ENCODE results near the gene TMEM11.

TMEM11 gene

GRCh38 chr17:21209511-21210175 is 4.3 kb downstream of the TMEM11 start:
- no peak overlapping the region for H3K9ac ChIP-seq (ENCODE audit: low read length)
- H3K4me3 ChIP-seq (ENCODE audit: low read depth, low read length), result no peak overlapping the region
- H3K27ac ChIP-seq (ENCODE audit: low read depth, low read length), result no peak overlapping the region
- H3K4me1 ChIP-seq (ENCODE audit: control insufficient read depth, insufficient read depth, low read length), result peaks cover 20% of the 10 kb centered on the region; the same call in 1 of the 2 replicates
- H3K9me3 ChIP-seq (ENCODE audit: control insufficient read depth, insufficient read depth, low read depth, low read length), result no peaks in the 10 kb centered on the region
- H3K27me3 ChIP-seq (ENCODE audit: control insufficient read depth, insufficient read depth, low read length), result no peaks in the 10 kb centered on the region
- peaks cover 46% of the 10 kb centered on the region for H3K36me3 ChIP-seq (ENCODE audit: control insufficient read depth, insufficient read depth, low read length)

GRCh38 chr17:21208352-21208751 is 5.6 kb downstream of the TMEM11 start:
- Histone ChIP-seq H3K4me1 (ENCODE audit: control insufficient read depth, insufficient read depth, low read length) (peaks cover 23% of the 10 kb centered on the region; the same call in 1 of the 2 replicates), H3K9me3 (ENCODE audit: control insufficient read depth, insufficient read depth, low read depth, low read length) (no peaks in the 10 kb centered on the region), H3K36me3 (ENCODE audit: control insufficient read depth, insufficient read depth, low read length) (peaks cover 46% of the 10 kb centered on the region), H3K27me3 (ENCODE audit: control insufficient read depth, insufficient read depth, low read length) (no peaks in the 10 kb centered on the region), H3K9ac (ENCODE audit: low read length) (no peak overlapping the region), H3K4me3 (ENCODE audit: low read depth, low read length) (no peak overlapping the region), H3K27ac (ENCODE audit: low read depth, low read length) (no peak overlapping the region)

GRCh38 chr17:21204935-21205334 is 9.0 kb downstream of the TMEM11 start:
- Histone ChIP-seq H3K27me3 (ENCODE audit: control insufficient read depth, insufficient read depth, low read length) (no peaks in the 10 kb centered on the region), H3K4me1 (ENCODE audit: control insufficient read depth, insufficient read depth, low read length) (peaks cover 42% of the 10 kb centered on the region), H3K27ac (ENCODE audit: low read depth, low read length) (no peak overlapping the region), H3K4me3 (ENCODE audit: low read depth, low read length) (no peak overlapping the region), H3K9ac (ENCODE audit: low read length) (no peak overlapping the region), H3K9me3 (ENCODE audit: control insufficient read depth, insufficient read depth, low read depth, low read length) (no peaks in the 10 kb centered on the region), H3K36me3 (ENCODE audit: control insufficient read depth, insufficient read depth, low read length) (peaks cover 30% of the 10 kb centered on the region)

- no peak overlapping the region for H3K27ac ChIP-seq (ENCODE audit: low read depth, low read length)
- peaks cover 54% of the 10 kb centered on the region for H3K4me1 ChIP-seq (ENCODE audit: control insufficient read depth, insufficient read depth, low read length)
- no peak overlapping the region for H3K4me3 ChIP-seq (ENCODE audit: low read depth, low read length)
- peaks cover 26% of the 10 kb centered on the region for H3K36me3 ChIP-seq (ENCODE audit: control insufficient read depth, insufficient read depth, low read length)
- H3K9ac ChIP-seq (ENCODE audit: low read length), result no peak overlapping the region
- H3K9me3 ChIP-seq (ENCODE audit: control insufficient read depth, insufficient read depth, low read depth, low read length), result no peaks in the 10 kb centered on the region
- no peaks in the 10 kb centered on the region for H3K27me3 ChIP-seq (ENCODE audit: control insufficient read depth, insufficient read depth, low read length)
These were observed 11.4 kb downstream of the TMEM11 start for GRCh38 chr17:21202512-21202911.

- H3K27me3 ChIP-seq (ENCODE audit: control insufficient read depth, insufficient read depth, low read length), result no peaks in the 10 kb centered on the region
- no peak overlapping the region for H3K4me3 ChIP-seq (ENCODE audit: low read depth, low read length)
- no peaks in the 10 kb centered on the region for H3K9me3 ChIP-seq (ENCODE audit: control insufficient read depth, insufficient read depth, low read depth, low read length)
- peaks cover 30% of the 10 kb centered on the region for H3K36me3 ChIP-seq (ENCODE audit: control insufficient read depth, insufficient read depth, low read length)
- peaks cover 54% of the 10 kb centered on the region for H3K4me1 ChIP-seq (ENCODE audit: control insufficient read depth, insufficient read depth, low read length)
- no peak overlapping the region for H3K9ac ChIP-seq (ENCODE audit: low read length)
- H3K27ac ChIP-seq (ENCODE audit: low read depth, low read length), result no peak overlapping the region
These were observed 12.1 kb downstream of the TMEM11 start for GRCh38 chr17:21201874-21202273.

- Histone ChIP-seq H3K27me3 (ENCODE audit: control insufficient read depth, insufficient read depth, low read length) (no peaks in the 10 kb centered on the region), H3K4me3 (ENCODE audit: low read depth, low read length) (no peak overlapping the region), H3K36me3 (ENCODE audit: control insufficient read depth, insufficient read depth, low read length) (peaks cover 30% of the 10 kb centered on the region), H3K9me3 (ENCODE audit: control insufficient read depth, insufficient read depth, low read depth, low read length) (no peaks in the 10 kb centered on the region), H3K9ac (ENCODE audit: low read length) (no peak overlapping the region), H3K4me1 (ENCODE audit: control insufficient read depth, insufficient read depth, low read length) (peaks cover 54% of the 10 kb centered on the region), H3K27ac (ENCODE audit: low read depth, low read length) (no peak overlapping the region)
These were observed 12.7 kb downstream of the TMEM11 start for GRCh38 chr17:21201298-21201595.

- H3K27ac ChIP-seq (ENCODE audit: low read depth, low read length), result peak overlapping the region; percentile 4; the same call in 1 of the 2 replicates
- no peaks in the 10 kb centered on the region for H3K27me3 ChIP-seq (ENCODE audit: control insufficient read depth, insufficient read depth, low read length)
These were observed 13.2 kb downstream of the TMEM11 start for GRCh38 chr17:21200590-21201297.

GRCh38 chr17:21199856-21200255 is 14.1 kb downstream of the TMEM11 start:
- H3K27ac ChIP-seq (ENCODE audit: low read depth, low read length), result peak overlapping the region; percentile 38; the same call in 1 of the 2 replicates
- no peaks in the 10 kb centered on the region for H3K27me3 ChIP-seq (ENCODE audit: control insufficient read depth, insufficient read depth, low read length)
- H3K9me3 ChIP-seq (ENCODE audit: control insufficient read depth, insufficient read depth, low read depth, low read length), result no peaks in the 10 kb centered on the region
- H3K4me3 ChIP-seq (ENCODE audit: low read depth, low read length), result peak overlapping the region; percentile 8; the same call in 1 of the 2 replicates
- H3K4me1 ChIP-seq (ENCODE audit: control insufficient read depth, insufficient read depth, low read length), result peaks cover 48% of the 10 kb centered on the region
- peaks cover 34% of the 10 kb centered on the region for H3K36me3 ChIP-seq (ENCODE audit: control insufficient read depth, insufficient read depth, low read length)
- H3K9ac ChIP-seq (ENCODE audit: low read length), result peak overlapping the region; percentile 29

More at GRCh38 chr17:21200590-21201297, 13.2 kb downstream of the TMEM11 start:
- Histone ChIP-seq H3K4me1 (ENCODE audit: control insufficient read depth, insufficient read depth, low read length) (peaks cover 54% of the 10 kb centered on the region), H3K36me3 (ENCODE audit: control insufficient read depth, insufficient read depth, low read length) (peaks cover 31% of the 10 kb centered on the region), H3K9me3 (ENCODE audit: control insufficient read depth, insufficient read depth, low read depth, low read length) (no peaks in the 10 kb centered on the region), H3K4me3 (ENCODE audit: low read depth, low read length) (peak overlapping the region; percentile 8; the same call in 1 of the 2 replicates), H3K9ac (ENCODE audit: low read length) (peak overlapping the region; percentile 29)

GRCh38 chr17:21199311-21199710 is 14.7 kb downstream of the TMEM11 start:
- Histone ChIP-seq H3K9ac (ENCODE audit: low read length) (peak overlapping the region; percentile 20), H3K36me3 (ENCODE audit: control insufficient read depth, insufficient read depth, low read length) (peaks cover 34% of the 10 kb centered on the region), H3K4me1 (ENCODE audit: control insufficient read depth, insufficient read depth, low read length) (peaks cover 43% of the 10 kb centered on the region), H3K9me3 (ENCODE audit: control insufficient read depth, insufficient read depth, low read depth, low read length) (no peaks in the 10 kb centered on the region), H3K27me3 (ENCODE audit: control insufficient read depth, insufficient read depth, low read length) (no peaks in the 10 kb centered on the region), H3K27ac (ENCODE audit: low read depth, low read length) (peak overlapping the region; percentile 38; the same call in 1 of the 2 replicates), H3K4me3 (ENCODE audit: low read depth, low read length) (0 out of 2 replicates have a peak overlapping the region, but pooled peaks have one; percentile 8)

- no peaks in the 10 kb centered on the region for H3K9me3 ChIP-seq (ENCODE audit: control insufficient read depth, insufficient read depth, low read depth, low read length)
- no peak overlapping the region for H3K27ac ChIP-seq (ENCODE audit: low read depth, low read length)
- no peaks in the 10 kb centered on the region for H3K27me3 ChIP-seq (ENCODE audit: control insufficient read depth, insufficient read depth, low read length)
- H3K9ac ChIP-seq (ENCODE audit: low read length), result peak overlapping the region; percentile 12
- H3K4me3 ChIP-seq (ENCODE audit: low read depth, low read length), result no peak overlapping the region
- H3K4me1 ChIP-seq (ENCODE audit: control insufficient read depth, insufficient read depth, low read length), result peaks cover 43% of the 10 kb centered on the region
- peaks cover 34% of the 10 kb centered on the region for H3K36me3 ChIP-seq (ENCODE audit: control insufficient read depth, insufficient read depth, low read length)
These were observed 15.6 kb downstream of the TMEM11 start for GRCh38 chr17:21198411-21198810.

GRCh38 chr17:21196126-21196525 is 17.8 kb downstream of the TMEM11 start:
- no peak overlapping the region for H3K9ac ChIP-seq (ENCODE audit: low read length)
- peaks cover 27% of the 10 kb centered on the region for H3K4me1 ChIP-seq (ENCODE audit: control insufficient read depth, insufficient read depth, low read length)
- no peak overlapping the region for H3K27ac ChIP-seq (ENCODE audit: low read depth, low read length)
- peaks cover 33% of the 10 kb centered on the region for H3K36me3 ChIP-seq (ENCODE audit: control insufficient read depth, insufficient read depth, low read length)
- no peak overlapping the region for H3K4me3 ChIP-seq (ENCODE audit: low read depth, low read length)
- H3K9me3 ChIP-seq (ENCODE audit: control insufficient read depth, insufficient read depth, low read depth, low read length), result no peaks in the 10 kb centered on the region
- no peaks in the 10 kb centered on the region for H3K27me3 ChIP-seq (ENCODE audit: control insufficient read depth, insufficient read depth, low read length)
